GM12891 (cell line): ENCODE results near the gene UFD1.

Source experiments
- DNase-seq: peaks from one replicate; pipeline ENCODE4 v3.0.0; 2011; ENCODE audit warnings: low spot score; ENCODE audit not compliant: insufficient read length
- FAIRE-seq: peaks from 2 replicates; lab custom pipeline; 2011; peaks lifted over from hg19 to GRCh38; lab: Jason Lieb, UNC
- PAX5 ChIP-seq: IDR thresholded peaks from 2 replicates; pipeline ENCODE4 v1.6.1; 2011; ENCODE audit warnings: low read length, moderate library complexity, mild to moderate bottlenecking; ENCODE audit not compliant: insufficient read depth, severe bottlenecking
- POLR2A ChIP-seq: IDR thresholded peaks from 2 replicates; pipeline ENCODE4 v1.6.1; 2011; ENCODE audit warnings: low read depth, low read length, control low read depth
- POLR2AphosphoS5 ChIP-seq: IDR thresholded peaks from 2 replicates; pipeline ENCODE4 v1.6.1; 2011; ENCODE audit warnings: low read depth, low read length, control low read depth
- POU2F2 ChIP-seq: IDR thresholded peaks from 2 replicates; pipeline ENCODE4 v1.6.1; 2011; ENCODE audit warnings: low read depth, mild to moderate bottlenecking, control low read depth, low read length, moderate library complexity
- SPI1 ChIP-seq: IDR thresholded peaks from 2 replicates; pipeline ENCODE4 v1.6.1; 2011; ENCODE audit warnings: low read depth, low read length, control low read depth
- TAF1 ChIP-seq: IDR thresholded peaks from 2 replicates; pipeline ENCODE4 v1.6.1; 2011; ENCODE audit warnings: low read depth, low read length, control low read depth

The UFD1 gene

GRCh38 chr22:19401483-19401882, 77.5 kb downstream of the UFD1 start:
- no peak for DNase-seq
- TF ChIP-seq TAF1 (no peak), SPI1 (no peak), POLR2A (no peak), POLR2AphosphoS5 (no peak), POU2F2 (no peak), PAX5 (no peak)
- no peak for FAIRE-seq

GRCh38 chr22:19400881-19401280, 78.1 kb downstream of the UFD1 start:
- DNase-seq (no peak), FAIRE-seq (no peak)
- TF ChIP-seq POLR2AphosphoS5 (no peak), SPI1 (no peak), POU2F2 (no peak), TAF1 (no peak)
